Calu3 (cell line): ENCODE measurements around the gene SKIL. TPM values are rescaled to one million over a fixed set of nuclear protein-coding genes. Genes with fewer than 3 reads are reported as not detected.

Experiments used
- BruUV-seq: library from RNA; stranded (reverse); fragments of 400-500 nt; replicated peaks from 2 replicates; lab custom pipeline; 2021; lab: Mats Ljungman, UMichigan
- CTCF ChIA-PET: fragments of 300-600 bp; sonication (Branson Sonifier 250); formaldehyde crosslinking; loops from one replicate; lab custom pipeline; 2022; ENCODE audit warnings: antibody characterized with exemption; lab: Charles Lee
- DNase-seq: peaks from one replicate; pipeline ENCODE4 v3.0.0; 2022
- H3K27ac Mint-ChIP-seq: one replicate; pipeline ENCODE4 v1.8.0; 2022; ENCODE audit warnings: mixed read lengths; ENCODE audit not compliant: unreplicated experiment
- H3K27me3 Mint-ChIP-seq: one replicate; pipeline ENCODE4 v1.8.0; 2022; ENCODE audit warnings: mixed read lengths; ENCODE audit not compliant: unreplicated experiment
- H3K36me3 Mint-ChIP-seq: one replicate; pipeline ENCODE4 v1.8.0; 2022; ENCODE audit warnings: mild to moderate bottlenecking, moderate library complexity, mixed read lengths; ENCODE audit not compliant: insufficient read depth, unreplicated experiment
- H3K4me1 Mint-ChIP-seq: one replicate; pipeline ENCODE4 v1.8.0; 2022; ENCODE audit warnings: mild to moderate bottlenecking, low read depth, mixed read lengths; ENCODE audit not compliant: unreplicated experiment
- H3K4me3 Mint-ChIP-seq: one replicate; pipeline ENCODE4 v1.8.0; 2022; ENCODE audit warnings: mild to moderate bottlenecking, low read depth, moderate library complexity, mixed read lengths; ENCODE audit not compliant: unreplicated experiment
- H3K9me3 Mint-ChIP-seq: one replicate; pipeline ENCODE4 v1.8.0; 2022; ENCODE audit warnings: low read depth, mixed read lengths; ENCODE audit not compliant: unreplicated experiment
- CTCF ChIP-seq: fragments of 200-600 bp; IDR thresholded peaks from one replicate; pipeline ENCODE4 v1.8.0; 2022; ENCODE audit warnings: antibody characterized with exemption; ENCODE audit not compliant: unreplicated experiment
- intact Hi-C: fragments of 100-400 bp; cut with micrococcal nuclease; formaldehyde crosslinking; loops from one replicate; pipeline ENCODE4 v1.10.0; 2022; ENCODE audit not compliant: unreplicated experiment
- total RNA-seq: library from RNA; stranded (reverse); gene quantifications from 2 replicates; pipeline ENCODE4 v1.2.3, GENCODE V29; 2022

SKIL gene
- total RNA-seq, 1 experiment from 2014 or later, result 265 TPM

- intact Hi-C loops, result no loop called here
- no peak for DNase-seq
- no peak for TF ChIP-seq CTCF
- no peaks in the 10 kb centered on the region for H3K4me1 Mint-ChIP-seq
- H3K4me3 Mint-ChIP-seq, result no peak overlapping the region
- H3K36me3 Mint-ChIP-seq, result peaks cover 96% of the 10 kb centered on the region
- no TSS peak for BruUV-seq
- CTCF ChIA-PET, result interaction anchor here (1.1 kb wide), 1 partner anchor 80 kb away, joined by 4 read pairs; no protein-coding TSS in a partner anchor
- no peak overlapping the region for H3K27ac Mint-ChIP-seq
- H3K27me3 Mint-ChIP-seq, result no peaks in the 10 kb centered on the region
- H3K9me3 Mint-ChIP-seq, result no peaks in the 10 kb centered on the region
Observed at GRCh38 chr3:170387950-170388349, 30.4 kb downstream of the SKIL start.

- CTCF ChIA-PET, result interaction anchor here (0.6 kb wide), 1 partner anchor 27 kb away, joined by 4 read pairs; no protein-coding TSS in a partner anchor
- H3K4me3 Mint-ChIP-seq, result no peak overlapping the region
- H3K27me3 Mint-ChIP-seq, result no peaks in the 10 kb centered on the region
- H3K9me3 Mint-ChIP-seq, result no peaks in the 10 kb centered on the region
- no peak for TF ChIP-seq CTCF
- H3K36me3 Mint-ChIP-seq, result peaks cover 86% of the 10 kb centered on the region
- intact Hi-C loops, result loop anchor here (10.0 kb wide), 1 partner anchor 226 kb away; no protein-coding TSS in a partner anchor
- no TSS peak for BruUV-seq
- no peak for DNase-seq
- H3K27ac Mint-ChIP-seq, result no peak overlapping the region
- H3K4me1 Mint-ChIP-seq, result no peaks in the 10 kb centered on the region
Observed at GRCh38 chr3:170391108-170391507, 33.6 kb downstream of the SKIL start.

- H3K27me3 Mint-ChIP-seq, result no peaks in the 10 kb centered on the region
- BruUV-seq, result no TSS peak
- H3K4me3 Mint-ChIP-seq, result no peak overlapping the region
- H3K36me3 Mint-ChIP-seq, result peaks cover 46% of the 10 kb centered on the region
- peaks cover 14% of the 10 kb centered on the region for H3K4me1 Mint-ChIP-seq
- intact Hi-C loops, result loop anchor here (10.0 kb wide), 1 partner anchor 233 kb away; no protein-coding TSS in a partner anchor
- CTCF ChIA-PET, result no interaction called here
- no peaks in the 10 kb centered on the region for H3K9me3 Mint-ChIP-seq
- DNase-seq, result no peak
- no peak overlapping the region for H3K27ac Mint-ChIP-seq
- TF ChIP-seq CTCF, result no peak
Observed at GRCh38 chr3:170397685-170398084, 40.2 kb downstream of the SKIL start.

- no peak overlapping the region for H3K4me3 Mint-ChIP-seq
- intact Hi-C loops, result no loop called here
- no peaks in the 10 kb centered on the region for H3K36me3 Mint-ChIP-seq
- H3K4me1 Mint-ChIP-seq, result peaks cover 10% of the 10 kb centered on the region
- CTCF ChIA-PET, result no interaction called here
- no peak for TF ChIP-seq CTCF
- no peaks in the 10 kb centered on the region for H3K27me3 Mint-ChIP-seq
- DNase-seq, result no peak
- no TSS peak for BruUV-seq
- no peaks in the 10 kb centered on the region for H3K9me3 Mint-ChIP-seq
- no peak overlapping the region for H3K27ac Mint-ChIP-seq
Observed at GRCh38 chr3:170405101-170405500, 47.6 kb downstream of the SKIL start.
